GM12873 (cell line): ENCODE results near the gene ESR2.

Experiments used
- TF ChIP-seq, protein P1 (sequence below): IDR thresholded peaks from 2 replicates; pipeline ENCODE4 v1.5.1; 2012; ENCODE audit warnings: low read depth, mild to moderate bottlenecking, moderate library complexity, low read length, control low read depth; ENCODE audit not compliant: insufficient read depth; ENCODE audit errors: missing control alignments

The ESR2 gene

DNA sequence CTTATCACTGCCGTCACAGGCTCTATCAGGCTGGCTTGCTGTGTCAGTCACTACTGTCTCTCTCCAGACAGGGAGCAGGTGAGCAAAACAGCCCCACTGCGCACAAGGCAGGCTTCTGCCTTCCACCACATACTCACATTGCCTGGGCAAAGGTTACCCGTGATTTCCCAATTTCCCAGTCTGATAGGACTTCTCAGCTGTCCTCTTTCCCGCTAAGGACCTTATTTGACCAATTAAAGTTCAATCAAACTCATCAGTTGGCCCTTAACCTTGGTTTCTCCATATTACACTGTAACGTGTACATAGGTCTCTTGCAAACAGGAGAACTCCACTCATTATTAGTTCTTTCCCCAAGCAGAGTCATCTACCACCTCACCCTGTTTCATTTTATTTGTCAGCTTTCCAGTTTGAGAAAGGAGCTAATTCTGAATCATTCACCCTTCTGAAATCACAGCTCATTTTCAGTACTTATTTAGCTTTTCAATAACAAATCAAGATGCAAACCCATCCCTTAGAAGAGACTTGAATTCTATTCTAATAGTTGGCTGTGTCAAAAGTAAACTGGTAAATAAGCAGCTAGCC is 170.8 kb downstream of the ESR2 start:
- TF ChIP-seq, protein P1, sequence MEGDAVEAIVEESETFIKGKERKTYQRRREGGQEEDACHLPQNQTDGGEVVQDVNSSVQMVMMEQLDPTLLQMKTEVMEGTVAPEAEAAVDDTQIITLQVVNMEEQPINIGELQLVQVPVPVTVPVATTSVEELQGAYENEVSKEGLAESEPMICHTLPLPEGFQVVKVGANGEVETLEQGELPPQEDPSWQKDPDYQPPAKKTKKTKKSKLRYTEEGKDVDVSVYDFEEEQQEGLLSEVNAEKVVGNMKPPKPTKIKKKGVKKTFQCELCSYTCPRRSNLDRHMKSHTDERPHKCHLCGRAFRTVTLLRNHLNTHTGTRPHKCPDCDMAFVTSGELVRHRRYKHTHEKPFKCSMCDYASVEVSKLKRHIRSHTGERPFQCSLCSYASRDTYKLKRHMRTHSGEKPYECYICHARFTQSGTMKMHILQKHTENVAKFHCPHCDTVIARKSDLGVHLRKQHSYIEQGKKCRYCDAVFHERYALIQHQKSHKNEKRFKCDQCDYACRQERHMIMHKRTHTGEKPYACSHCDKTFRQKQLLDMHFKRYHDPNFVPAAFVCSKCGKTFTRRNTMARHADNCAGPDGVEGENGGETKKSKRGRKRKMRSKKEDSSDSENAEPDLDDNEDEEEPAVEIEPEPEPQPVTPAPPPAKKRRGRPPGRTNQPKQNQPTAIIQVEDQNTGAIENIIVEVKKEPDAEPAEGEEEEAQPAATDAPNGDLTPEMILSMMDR = no peak

DNA sequence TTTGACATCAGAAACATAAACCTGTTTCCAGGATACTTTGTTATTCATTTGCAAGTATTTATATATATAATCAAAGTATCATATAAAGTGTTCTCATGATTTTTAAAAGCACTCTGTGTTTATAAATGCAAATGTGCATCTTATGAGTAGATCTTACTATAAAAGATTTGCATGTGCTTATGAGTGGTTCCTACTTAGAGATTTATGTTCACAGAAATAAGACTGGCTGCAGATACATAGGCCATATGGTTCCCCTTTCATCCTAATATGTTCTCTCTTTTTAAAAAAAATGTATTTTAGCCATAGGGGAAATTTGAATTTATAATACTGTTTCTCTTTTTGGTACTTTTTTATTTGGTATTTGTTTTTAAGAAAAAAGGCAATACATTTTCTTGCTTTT is 174.2 kb downstream of the ESR2 start:
- TF ChIP-seq, protein P1 = no peak

GRCh38 chr14:64119500-64119899 is 174.7 kb downstream of the ESR2 start:
- TF ChIP-seq, protein P1 = no peak

DNA sequence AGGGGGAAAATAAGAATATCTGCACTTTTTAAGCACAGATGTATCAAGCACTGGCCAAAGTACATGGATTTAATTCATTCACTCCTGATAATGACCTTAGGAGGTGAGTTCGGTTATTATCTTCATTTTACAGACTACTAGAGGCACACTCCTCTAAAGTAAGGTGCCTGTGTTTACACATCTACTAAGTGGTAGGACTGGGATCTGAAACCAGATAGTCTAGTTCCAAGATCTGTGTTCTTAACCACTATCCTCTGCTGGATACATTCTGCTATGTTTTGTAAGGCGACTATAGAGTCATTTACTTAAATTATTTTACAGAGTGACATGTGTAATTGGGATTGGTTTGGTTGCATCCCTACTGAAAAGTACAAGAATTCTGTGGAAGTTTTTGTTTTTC is 175.3 kb downstream of the ESR2 start:
- TF ChIP-seq, protein P1 = no peak

GRCh38 chr14:64117671-64118402 is 176.3 kb downstream of the ESR2 start:
- TF ChIP-seq, protein P1 = no peak

- TF ChIP-seq, protein P1 = no peak
Observed at GRCh38 chr14:64115401-64115800, 178.8 kb downstream of the ESR2 start.

- TF ChIP-seq, protein P1 = no peak
Observed at GRCh38 chr14:64114796-64115195, 179.4 kb downstream of the ESR2 start.
